GM18498 (cell line): Measurements from ENCODE around the gene PRKN.
"Not testable (repeated sequence)": the region's sequence is repeated elsewhere in the genome, so short reads cannot be mapped to it uniquely, and the experiment has no call there.

Source experiments
- ATAC-seq: cut with Tn5 transposase; IDR thresholded peaks from one replicate; pipeline ENCODE4 v1.9.1; 2021; ENCODE audit warnings: mild to moderate bottlenecking, moderate library complexity; ENCODE audit not compliant: unreplicated experiment

PRKN gene

DNA sequence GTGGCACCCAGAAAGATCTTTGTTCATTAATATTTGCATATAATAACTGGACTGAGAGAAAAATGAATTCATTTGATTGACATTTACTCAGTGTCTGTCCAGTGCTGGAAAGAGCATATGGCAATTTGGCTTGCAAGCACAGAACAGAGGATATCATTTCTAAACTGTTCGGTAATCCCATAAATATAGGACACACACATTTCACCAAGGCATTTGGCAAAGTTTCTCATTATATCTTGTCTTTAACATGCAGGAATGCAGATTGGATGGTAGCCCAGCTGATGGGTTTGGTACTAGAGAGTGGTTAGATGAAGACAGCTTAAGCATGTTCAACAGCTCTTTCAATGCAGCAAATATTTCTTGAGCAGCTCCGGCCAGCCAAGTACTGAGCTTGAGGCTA is 259.2 kb downstream of the PRKN start:
- ATAC-seq: no peak

DNA sequence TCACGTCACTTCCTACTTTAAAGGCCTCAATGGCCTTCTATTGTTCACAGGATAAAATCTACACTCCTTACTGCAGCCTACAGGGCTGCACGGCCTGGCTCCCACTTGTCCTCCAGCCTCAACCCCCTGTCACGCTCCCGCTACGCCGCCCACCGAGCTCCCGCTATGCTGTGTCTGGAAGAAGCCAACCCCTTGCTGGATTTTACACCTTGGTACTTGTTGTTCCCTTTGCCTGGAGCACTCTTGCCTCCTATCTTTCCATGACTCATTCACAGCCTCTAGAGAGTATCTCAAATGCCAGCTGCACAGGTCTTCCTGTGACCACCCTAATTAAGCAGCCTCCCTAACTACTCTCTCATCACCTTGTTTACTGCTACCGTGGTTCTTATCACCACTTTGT is 259.9 kb downstream of the PRKN start:
- ATAC-seq: no peak

DNA sequence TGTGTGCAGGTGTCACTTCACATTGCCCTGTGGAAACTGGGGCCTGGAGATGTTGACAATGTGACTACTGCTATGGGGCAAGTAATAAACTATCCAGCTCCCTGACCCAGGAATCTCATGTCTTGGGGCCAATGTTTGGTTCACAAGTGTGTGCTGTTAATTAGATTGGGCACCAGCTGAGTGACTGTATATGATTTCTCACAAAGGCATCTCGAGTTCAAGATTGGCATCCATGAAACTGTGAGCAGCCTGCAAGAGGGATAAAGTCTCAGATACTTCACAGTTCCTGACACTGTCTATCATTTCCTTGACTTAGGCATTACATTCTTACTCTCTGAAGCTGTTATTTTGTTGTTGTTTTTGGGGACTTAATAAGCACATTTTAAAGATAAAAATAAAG is 264.0 kb downstream of the PRKN start:
- no peak for ATAC-seq

DNA sequence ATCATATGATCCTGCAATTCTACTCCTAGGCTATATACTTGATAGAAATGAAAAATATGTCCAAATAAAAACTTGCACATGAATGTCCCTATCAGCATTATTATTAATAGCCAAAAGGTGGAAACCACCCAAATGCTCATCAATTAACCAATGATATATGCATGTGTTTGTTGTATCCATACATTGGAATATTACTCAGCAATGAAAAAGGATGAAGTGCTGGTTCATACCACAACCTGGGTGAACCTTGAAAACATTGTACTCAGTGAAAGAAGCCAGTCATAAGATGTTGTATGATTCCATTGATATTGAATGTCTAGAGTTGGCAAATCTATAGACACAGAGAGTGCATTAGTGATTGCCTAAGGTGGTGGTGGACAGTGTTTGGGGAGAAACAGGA is 267.6 kb downstream of the PRKN start:
- ATAC-seq: no peak

DNA sequence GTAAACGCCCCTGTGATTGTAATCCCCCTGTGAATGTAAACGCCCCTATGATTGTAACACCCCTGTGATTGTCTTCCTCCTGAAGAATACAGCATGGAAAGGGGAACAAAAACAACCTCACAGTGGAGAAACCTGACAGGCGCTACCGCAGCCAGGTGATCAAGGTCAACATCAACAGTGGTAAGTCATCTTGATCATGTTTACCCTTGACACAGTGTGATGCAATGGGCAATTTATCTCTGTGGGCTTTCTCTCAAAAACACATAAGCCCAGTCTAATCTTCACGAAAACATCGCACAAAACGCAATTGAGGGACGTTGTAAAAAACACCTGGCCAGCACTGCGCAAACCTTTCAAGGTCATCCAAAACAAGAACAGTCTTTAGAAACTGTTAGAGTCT is 277.2 kb downstream of the PRKN start:
- ATAC-seq: no peak

DNA sequence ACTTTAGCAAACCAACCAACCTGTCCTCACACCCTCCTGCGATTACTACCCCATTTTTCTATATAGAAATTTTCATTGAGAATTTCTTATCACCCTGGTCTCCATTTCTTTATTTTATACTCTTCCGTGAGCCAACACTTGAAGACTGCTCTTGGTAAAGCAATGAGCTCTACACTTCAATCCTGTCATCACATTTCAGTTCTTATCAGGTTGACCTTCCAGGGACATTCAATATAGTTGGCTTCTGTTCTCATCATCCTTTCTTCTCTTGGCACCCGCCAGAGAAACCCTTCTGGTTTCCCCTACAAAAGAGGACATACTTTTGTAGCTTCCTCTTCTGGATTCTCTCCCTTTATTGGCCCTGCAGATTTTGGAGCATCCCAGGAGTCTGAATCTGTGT is 279.3 kb downstream of the PRKN start:
- ATAC-seq: no peak

DNA sequence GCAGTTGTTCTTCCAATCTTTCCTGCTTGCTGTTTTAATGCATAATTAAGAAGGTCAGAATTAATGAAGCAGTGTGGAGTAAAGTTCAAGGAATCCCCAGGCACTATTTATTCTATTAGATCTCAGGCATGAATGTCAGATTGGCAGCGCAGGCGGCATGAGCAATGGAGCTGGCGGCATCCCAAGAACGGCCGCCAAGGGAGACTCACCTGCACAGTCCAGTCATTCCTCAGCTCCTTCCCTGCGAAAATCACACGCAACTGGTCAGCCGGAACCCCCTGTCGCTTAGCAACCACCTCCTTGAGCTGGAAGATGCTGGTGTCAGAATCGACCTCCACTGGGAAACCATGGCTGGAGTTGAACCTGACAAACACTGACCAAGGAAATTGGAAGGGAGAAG is 284.5 kb downstream of the PRKN start:
- no peak for ATAC-seq

DNA sequence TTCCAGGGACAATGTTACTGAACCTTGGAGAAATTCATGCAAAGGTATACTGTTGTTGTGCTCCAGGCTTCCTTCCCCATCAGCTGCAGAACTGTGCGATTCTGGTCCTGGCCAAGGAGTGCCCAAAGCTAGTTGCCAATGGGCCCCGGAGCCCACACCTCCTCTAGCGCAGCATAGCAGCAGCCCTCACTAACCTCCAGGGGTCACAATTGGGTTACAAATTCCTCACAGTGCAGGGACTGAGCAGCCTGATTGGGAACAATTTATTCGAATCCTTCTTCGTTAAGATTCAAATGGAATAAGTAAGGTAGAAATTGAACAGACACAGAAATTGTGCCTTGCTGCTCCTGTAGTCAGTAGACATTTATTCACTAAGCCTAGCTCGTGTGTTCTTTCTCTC is 284.9 kb downstream of the PRKN start:
- no peak for ATAC-seq

DNA sequence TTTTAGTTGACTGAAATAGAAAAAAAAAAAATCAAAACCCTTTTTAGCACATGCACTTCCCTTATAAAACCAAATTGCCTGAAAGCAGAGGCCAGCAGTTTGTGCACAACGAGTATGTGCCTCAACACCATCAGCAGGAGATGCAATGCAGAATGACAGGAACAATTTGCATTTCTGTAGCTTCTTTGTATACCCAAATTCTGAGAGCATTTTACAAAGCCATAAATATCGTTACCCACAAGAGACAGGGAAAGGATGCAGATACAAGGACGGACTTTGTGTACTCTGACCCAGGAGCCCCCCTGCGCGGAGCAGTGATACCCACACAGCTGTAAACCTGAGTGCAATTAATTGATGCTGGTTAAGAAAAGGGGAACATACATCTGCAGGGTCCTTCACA is 285.6 kb downstream of the PRKN start:
- no peak for ATAC-seq

DNA sequence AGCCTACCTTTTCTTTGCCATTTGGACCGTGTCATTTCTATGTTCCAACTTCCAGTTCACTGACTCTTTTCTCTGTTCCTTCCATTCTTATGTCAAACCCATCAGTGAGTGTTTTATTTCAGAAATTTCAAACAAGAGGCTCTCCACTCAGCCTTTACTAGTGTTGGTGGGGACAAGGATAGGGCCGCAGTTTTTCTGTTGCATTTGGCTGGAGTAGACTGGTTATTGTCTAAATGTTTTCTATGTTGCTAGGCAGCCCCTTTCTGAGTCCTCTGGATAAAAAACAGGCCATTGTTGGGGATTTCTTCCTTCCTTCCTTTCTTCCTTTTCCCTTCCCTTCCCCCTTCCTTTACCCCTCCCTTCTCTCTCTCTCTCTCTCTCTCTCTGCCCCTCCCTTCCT is 288.6 kb downstream of the PRKN start:
- ATAC-seq: no peak

DNA sequence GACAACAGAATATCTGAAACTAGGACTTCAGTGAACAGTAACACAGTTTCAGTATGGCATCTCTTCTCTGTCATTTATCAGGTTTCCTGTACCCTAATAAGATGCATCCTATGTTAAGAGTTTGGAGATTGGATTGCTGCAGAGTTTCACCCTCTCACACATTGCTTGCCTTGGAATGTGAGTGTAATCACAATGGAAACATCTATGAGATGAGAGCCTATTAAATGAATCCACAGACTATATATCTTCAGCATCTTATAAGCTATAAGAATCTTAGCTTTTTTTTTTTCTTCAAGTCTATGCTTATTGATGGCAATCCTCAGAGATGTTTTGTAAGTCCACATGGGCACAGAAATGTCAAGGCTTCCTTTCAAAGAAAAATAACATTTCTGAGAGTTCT is 292.5 kb downstream of the PRKN start:
- no peak for ATAC-seq

DNA sequence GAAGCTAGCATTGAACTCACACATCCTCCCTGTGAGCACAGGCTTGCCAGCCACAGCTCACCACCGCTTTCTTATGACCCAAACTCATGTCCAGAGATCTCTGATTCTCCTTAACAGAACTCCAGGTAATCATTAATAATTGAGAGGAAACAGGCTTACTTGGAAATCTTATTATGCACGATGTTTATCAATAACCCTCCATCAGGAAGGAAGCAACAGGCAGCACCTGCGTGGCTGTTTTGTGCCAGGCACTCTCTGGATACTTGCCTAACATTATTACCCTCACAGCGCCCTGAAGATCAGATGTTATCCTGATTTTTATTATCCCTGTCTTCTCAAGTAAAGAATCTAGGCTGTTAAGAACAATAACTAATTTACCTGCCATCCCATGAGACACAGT is 306.6 kb downstream of the PRKN start:
- ATAC-seq: no peak

DNA sequence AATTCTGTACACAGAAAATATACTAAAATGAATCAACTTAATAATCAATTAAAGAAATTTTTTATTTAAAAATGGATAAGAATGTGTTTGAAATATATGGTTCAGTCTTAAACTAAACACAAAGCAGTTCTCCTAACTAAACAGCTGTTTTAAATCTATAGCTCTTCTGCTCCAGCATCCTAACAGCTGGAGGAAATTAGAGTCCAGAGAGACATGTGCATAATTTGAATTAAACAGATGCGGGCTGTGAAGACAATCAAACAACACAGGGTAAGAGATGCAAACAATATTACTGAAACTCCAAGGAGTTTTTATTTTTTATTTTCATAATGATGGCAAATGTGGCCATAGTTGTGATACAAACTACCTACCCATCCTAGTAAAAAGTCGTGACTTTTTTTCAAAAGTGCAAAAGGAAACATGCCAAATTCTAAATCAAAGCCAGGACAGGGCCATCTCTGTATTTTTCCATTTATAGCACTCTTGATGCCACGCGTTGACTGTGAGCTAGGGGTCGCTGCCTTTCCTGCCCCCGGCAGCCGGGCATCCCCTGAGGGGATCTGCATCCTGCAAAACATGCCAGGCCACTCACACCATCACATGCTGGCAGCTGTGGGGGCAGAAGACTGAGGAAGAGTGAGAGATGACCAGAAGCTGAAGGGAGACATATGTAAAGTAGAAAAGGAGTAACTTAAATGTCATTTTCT is 310.6 kb downstream of the PRKN start:
- no peak for ATAC-seq

DNA sequence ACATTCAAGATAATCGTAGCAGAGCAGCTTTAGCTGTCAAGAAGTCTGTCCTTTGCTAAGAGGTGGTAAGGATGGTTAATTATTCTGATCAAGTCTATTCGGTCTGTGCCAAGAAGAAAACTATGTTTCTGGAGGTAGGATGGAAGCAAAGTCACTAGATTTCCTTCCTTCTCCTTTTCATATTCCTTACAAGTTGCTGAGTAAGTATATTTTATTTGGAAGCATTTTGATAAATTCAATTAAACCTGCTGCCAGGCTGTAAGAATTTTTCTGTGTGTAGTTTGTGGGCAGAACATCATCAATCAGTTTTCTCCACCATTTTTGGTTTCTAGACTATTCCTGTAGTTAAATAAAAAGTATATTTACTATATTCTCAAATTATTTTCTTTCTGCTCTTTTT is 311.3 kb downstream of the PRKN start:
- no peak for ATAC-seq

DNA sequence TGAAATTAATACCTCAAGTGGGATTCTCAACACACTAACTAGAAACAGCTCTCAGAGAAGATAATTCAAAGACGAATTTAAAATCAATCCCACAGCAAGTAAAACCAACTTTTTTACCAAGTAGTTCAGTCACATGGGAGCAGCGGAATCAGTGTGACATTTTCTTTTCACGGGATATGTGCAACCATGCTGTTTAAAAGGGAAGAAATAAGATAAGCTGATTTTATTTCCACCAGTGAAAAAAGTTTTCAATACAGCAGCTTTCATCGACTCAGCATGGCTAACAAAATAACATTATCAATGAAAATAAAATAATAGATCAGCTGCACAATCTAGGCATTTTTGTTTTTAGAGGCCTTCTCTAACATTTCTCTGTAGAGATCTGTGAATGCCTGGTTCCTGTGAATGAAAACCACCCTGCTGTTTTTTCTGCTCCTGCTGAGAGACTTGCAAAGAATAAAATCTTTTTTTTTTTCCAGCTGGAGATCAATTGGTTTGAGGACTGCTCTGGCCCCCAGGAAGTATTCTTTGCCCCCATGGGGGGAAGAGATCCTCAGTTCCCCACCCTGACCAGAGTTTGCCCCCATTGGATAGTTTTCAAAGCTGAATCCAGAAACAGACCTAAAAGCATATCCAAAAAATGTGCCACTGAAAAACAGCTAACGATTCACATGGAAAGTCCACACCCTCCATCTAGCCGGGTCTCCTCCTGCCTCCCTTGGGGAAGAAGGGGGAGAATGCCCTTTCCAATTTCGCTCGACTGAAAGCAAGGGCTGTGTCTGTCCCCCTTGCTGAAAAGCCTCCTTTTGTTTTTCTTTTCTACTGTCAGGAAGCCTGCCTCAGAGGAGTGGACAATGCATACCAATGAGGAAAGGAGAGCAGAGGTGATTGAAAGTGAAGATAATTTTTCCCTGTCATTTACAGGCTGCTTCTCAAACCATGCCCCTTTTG is 317.6 kb downstream of the PRKN start:
- no peak for ATAC-seq

DNA sequence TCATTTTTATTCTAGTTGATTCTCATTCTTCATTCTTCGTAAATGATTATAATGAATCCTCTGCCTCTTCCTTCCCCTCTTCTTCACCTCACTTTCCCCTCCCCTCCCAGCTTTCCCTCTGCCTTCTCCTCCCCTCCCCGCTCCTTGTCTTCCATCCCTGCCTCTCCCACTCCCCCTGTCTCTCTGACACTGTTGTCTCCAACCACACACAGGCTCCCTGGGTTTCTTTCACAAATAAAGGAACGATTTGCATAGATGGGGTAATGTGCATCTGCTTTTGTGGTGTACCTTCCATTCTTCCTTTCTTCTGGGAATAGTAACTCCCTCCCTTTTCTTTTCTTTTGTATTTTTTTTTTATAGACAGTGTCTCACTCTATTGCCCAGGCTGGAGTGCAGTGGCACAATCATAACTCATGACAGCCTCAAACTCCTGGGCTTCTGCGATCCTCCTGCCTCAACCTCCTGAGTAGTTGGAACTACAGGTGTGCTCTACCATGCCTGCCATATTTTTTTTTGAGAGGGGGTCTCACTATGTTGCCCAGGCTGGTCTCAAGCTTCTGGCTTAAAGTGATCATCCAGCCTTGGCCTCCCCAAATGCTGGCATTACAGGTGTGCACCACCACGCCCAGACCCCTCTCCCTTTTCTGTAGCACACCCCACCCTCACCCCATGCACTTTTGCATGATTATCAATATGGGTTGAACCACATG is 318.6 kb downstream of the PRKN start:
- no peak for ATAC-seq

DNA sequence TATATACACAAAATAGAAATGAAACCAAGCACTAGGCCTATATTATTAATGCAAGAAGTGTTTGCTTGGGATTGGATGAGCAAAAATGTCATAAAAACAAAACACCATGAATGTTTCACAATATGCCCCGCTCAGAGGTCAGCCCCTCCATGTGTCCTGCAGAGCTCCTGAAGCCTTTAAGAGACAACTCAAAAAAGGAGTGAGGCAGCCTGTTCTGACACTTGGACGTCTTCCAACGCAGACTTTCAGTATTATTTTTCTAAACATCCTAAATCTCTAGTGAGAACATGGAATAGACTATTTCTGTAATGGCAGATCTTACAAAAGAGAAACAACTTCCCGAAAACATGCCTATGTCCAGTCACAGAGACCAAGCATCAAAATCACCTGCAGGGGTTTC is 322.6 kb downstream of the PRKN start:
- ATAC-seq: no peak

DNA sequence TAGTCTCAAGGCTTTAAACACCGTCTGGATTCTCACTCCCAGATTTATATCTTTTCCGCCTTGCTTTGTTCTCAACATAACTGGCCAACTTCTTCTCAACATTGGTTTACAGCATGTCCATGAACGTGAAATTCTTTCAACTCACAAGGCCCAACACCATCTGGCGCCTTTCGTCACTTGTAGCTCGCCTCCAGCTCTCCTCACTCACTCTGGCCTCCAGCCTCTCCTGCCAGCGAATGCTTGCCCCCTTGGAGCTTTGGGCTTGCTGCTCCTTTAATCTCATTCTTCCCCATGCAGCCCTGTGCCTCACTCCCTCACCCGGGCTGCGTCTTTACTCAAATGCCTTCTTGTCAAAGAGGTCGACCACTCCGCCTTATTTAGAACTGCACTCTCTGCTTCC is 324.5 kb downstream of the PRKN start:
- ATAC-seq: no peak

DNA sequence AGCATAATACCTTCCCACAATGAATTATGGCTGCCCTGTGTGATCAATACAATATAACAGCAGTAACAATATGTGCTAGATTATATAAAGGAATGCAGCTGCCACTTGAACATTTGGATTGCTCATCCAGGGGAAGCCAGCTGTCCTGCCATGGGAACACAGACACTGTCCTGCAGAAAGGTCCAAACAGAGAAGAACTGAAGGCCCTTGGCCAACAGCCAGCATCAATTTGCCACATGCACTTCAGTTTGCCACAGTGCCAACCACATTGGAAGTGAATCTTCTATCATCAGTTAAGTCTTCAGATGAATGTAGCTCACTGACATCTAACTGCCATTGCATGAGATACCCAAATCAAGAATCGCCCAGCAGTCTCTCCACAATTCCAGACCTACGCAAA is 332.4 kb downstream of the PRKN start:
- ATAC-seq: no peak

DNA sequence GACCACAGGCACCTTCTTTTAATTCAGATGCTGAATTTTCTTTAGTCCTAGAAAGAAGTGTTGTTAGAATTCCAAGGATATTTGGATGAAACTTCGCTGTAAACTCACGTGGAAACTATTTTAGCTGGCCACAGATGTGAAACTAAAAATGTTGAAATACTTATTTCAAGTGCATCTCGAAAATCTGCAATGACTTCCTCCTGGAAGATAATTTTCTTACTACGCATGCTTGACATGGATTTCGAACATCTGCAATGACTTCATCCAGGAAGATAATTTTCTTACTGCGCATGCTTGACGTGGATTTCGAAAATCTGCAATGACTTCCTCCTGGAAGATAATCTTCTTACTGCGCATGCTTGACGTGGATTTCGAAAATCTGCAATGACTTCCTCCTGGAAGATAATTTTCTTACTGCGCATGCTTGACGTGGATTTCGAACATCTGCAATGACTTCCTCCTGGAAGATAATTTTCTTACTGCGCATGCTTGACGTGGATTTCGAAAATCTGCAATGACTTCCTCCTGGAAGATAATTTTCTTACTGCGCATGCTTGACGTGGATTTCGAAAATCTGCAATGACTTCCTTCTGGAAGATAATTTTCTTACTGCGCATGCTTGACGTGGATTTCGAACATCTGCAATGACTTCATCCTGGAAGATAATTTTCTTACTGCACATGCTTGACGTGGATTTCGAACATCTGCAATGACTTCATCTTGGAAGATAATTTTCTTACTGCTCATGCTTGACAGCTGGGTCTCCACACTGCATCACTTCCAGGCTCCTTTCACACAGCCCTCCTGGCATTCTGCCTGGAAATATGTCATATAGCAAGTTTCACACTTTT is 336.4 kb downstream of the PRKN start:
- ATAC-seq: not testable (repeated sequence)
